ENCODE measurements around the gene LCN10.

GRCh38 chr9:136696502-136696901, 46.2 kb downstream of the LCN10 start:
- TF ChIP-seq SOX6 (IDR thresholded peaks at IDR 0.05) (no peak), NELFE (IDR thresholded peaks at IDR 0.05; ENCODE audit: insufficient read depth, insufficient read length) (no peak), ZNF324 (CRISPR knock-in tag; IDR thresholded peaks at IDR 0.05) (no peak), EGR1 (conservative IDR thresholded peaks at IDR 0.05) (no peak), THAP12 (CRISPR knock-in tag; IDR thresholded peaks at IDR 0.05) (no peak), ZNF143 (CRISPR knock-in tag; IDR thresholded peaks at IDR 0.05) (no peak), E4F1 (CRISPR knock-in tag; IDR thresholded peaks at IDR 0.05; ENCODE audit: borderline replicate concordance) (no peak), EHMT2 (IDR thresholded peaks at IDR 0.05) (no peak), SP2 (IDR thresholded peaks at IDR 0.05; ENCODE audit: extremely low read depth, low read depth, low read length, poor library complexity, severe bottlenecking) (no peak), HNRNPUL1 (IDR thresholded peaks at IDR 0.05; ENCODE audit: low read length) (no peak), KLF6 (CRISPR knock-in tag; IDR thresholded peaks at IDR 0.05; ENCODE audit: borderline replicate concordance) (no peak), TGIF2 (CRISPR knock-in tag; IDR thresholded peaks at IDR 0.05) (no peak)
- TF ChIP-seq, protein P1, sequence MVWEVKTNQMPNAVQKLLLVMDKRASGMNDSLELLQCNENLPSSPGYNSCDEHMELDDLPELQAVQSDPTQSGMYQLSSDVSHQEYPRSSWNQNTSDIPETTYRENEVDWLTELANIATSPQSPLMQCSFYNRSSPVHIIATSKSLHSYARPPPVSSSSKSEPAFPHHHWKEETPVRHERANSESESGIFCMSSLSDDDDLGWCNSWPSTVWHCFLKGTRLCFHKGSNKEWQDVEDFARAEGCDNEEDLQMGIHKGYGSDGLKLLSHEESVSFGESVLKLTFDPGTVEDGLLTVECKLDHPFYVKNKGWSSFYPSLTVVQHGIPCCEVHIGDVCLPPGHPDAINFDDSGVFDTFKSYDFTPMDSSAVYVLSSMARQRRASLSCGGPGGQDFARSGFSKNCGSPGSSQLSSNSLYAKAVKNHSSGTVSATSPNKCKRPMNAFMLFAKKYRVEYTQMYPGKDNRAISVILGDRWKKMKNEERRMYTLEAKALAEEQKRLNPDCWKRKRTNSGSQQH (CRISPR knock-in tag; IDR thresholded peaks at IDR 0.05), result no peak
- TF ChIP-seq, protein P2, sequence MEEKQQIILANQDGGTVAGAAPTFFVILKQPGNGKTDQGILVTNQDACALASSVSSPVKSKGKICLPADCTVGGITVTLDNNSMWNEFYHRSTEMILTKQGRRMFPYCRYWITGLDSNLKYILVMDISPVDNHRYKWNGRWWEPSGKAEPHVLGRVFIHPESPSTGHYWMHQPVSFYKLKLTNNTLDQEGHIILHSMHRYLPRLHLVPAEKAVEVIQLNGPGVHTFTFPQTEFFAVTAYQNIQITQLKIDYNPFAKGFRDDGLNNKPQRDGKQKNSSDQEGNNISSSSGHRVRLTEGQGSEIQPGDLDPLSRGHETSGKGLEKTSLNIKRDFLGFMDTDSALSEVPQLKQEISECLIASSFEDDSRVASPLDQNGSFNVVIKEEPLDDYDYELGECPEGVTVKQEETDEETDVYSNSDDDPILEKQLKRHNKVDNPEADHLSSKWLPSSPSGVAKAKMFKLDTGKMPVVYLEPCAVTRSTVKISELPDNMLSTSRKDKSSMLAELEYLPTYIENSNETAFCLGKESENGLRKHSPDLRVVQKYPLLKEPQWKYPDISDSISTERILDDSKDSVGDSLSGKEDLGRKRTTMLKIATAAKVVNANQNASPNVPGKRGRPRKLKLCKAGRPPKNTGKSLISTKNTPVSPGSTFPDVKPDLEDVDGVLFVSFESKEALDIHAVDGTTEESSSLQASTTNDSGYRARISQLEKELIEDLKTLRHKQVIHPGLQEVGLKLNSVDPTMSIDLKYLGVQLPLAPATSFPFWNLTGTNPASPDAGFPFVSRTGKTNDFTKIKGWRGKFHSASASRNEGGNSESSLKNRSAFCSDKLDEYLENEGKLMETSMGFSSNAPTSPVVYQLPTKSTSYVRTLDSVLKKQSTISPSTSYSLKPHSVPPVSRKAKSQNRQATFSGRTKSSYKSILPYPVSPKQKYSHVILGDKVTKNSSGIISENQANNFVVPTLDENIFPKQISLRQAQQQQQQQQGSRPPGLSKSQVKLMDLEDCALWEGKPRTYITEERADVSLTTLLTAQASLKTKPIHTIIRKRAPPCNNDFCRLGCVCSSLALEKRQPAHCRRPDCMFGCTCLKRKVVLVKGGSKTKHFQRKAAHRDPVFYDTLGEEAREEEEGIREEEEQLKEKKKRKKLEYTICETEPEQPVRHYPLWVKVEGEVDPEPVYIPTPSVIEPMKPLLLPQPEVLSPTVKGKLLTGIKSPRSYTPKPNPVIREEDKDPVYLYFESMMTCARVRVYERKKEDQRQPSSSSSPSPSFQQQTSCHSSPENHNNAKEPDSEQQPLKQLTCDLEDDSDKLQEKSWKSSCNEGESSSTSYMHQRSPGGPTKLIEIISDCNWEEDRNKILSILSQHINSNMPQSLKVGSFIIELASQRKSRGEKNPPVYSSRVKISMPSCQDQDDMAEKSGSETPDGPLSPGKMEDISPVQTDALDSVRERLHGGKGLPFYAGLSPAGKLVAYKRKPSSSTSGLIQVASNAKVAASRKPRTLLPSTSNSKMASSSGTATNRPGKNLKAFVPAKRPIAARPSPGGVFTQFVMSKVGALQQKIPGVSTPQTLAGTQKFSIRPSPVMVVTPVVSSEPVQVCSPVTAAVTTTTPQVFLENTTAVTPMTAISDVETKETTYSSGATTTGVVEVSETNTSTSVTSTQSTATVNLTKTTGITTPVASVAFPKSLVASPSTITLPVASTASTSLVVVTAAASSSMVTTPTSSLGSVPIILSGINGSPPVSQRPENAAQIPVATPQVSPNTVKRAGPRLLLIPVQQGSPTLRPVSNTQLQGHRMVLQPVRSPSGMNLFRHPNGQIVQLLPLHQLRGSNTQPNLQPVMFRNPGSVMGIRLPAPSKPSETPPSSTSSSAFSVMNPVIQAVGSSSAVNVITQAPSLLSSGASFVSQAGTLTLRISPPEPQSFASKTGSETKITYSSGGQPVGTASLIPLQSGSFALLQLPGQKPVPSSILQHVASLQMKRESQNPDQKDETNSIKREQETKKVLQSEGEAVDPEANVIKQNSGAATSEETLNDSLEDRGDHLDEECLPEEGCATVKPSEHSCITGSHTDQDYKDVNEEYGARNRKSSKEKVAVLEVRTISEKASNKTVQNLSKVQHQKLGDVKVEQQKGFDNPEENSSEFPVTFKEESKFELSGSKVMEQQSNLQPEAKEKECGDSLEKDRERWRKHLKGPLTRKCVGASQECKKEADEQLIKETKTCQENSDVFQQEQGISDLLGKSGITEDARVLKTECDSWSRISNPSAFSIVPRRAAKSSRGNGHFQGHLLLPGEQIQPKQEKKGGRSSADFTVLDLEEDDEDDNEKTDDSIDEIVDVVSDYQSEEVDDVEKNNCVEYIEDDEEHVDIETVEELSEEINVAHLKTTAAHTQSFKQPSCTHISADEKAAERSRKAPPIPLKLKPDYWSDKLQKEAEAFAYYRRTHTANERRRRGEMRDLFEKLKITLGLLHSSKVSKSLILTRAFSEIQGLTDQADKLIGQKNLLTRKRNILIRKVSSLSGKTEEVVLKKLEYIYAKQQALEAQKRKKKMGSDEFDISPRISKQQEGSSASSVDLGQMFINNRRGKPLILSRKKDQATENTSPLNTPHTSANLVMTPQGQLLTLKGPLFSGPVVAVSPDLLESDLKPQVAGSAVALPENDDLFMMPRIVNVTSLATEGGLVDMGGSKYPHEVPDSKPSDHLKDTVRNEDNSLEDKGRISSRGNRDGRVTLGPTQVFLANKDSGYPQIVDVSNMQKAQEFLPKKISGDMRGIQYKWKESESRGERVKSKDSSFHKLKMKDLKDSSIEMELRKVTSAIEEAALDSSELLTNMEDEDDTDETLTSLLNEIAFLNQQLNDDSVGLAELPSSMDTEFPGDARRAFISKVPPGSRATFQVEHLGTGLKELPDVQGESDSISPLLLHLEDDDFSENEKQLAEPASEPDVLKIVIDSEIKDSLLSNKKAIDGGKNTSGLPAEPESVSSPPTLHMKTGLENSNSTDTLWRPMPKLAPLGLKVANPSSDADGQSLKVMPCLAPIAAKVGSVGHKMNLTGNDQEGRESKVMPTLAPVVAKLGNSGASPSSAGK (IDR thresholded peaks at IDR 0.05), result no peak
